Caco-2 (cell line): ENCODE results near the gene SURF2. TPM values are rescaled to one million over a fixed set of nuclear protein-coding genes. Genes with fewer than 3 reads are reported as not detected.
A peak's percentile ranks its signal among the peaks of the same experiment; 100 is the strongest.
"Not testable (repeated sequence)": the region's sequence is repeated elsewhere in the genome, so short reads cannot be mapped to it uniquely, and the experiment has no call there.

Experiments used
- BruUV-seq: library from RNA; stranded (reverse); fragments of 400-500 nt; replicated peaks from 2 replicates; lab custom pipeline; 2021; lab: Mats Ljungman, UMichigan
- CTCF ChIA-PET: fragments of 300-600 bp; sonication (Branson Sonifier 250); formaldehyde crosslinking; loops from one replicate; lab custom pipeline; 2022; ENCODE audit warnings: antibody characterized with exemption; lab: Charles Lee
- POLR2A ChIA-PET: fragments of 300-600 bp; sonication (Branson Sonifier 250); formaldehyde crosslinking; loops from one replicate; lab custom pipeline; 2022; ENCODE audit warnings: antibody characterized with exemption; lab: Charles Lee
- DNase-seq, 2 experiments: peaks; one replicate each; pipeline versions ENCODE4 v3.0.0 to v3.0.0-alpha.2; 2020 to 2022
- H3K27me3 ChIP-seq: replicated peaks from 2 replicates; pipeline ENCODE4 v1.6.0; 2011; ENCODE audit warnings: low read length; ENCODE audit not compliant: control insufficient read depth, insufficient read depth
- H3K36me3 ChIP-seq: 2 replicates; pipeline ENCODE4 v1.5.1; 2011; ENCODE audit warnings: low read length; ENCODE audit not compliant: control insufficient read depth, insufficient read depth
- H3K4me1 ChIP-seq: fragments of 250-450 bp; sonication (Bioruptor Pico); 2 replicates; pipeline ENCODE4 v1.5.1; 2020; ENCODE audit warnings: mild to moderate bottlenecking
- H3K4me3 ChIP-seq: 2 replicates; pipeline ENCODE4 v1.5.1; 2011; ENCODE audit warnings: low read depth, mild to moderate bottlenecking, control low read depth, low read length
- H3K9me3 ChIP-seq: fragments of 250-450 bp; sonication (Bioruptor Pico); 2 replicates; pipeline ENCODE4 v1.5.1; 2020; ENCODE audit warnings: mild to moderate bottlenecking, moderate library complexity
- H3K27ac Mint-ChIP-seq: one replicate; pipeline ENCODE4 v1.8.0; 2022; ENCODE audit warnings: mixed read lengths; ENCODE audit not compliant: unreplicated experiment
- H3K27me3 Mint-ChIP-seq: one replicate; pipeline ENCODE4 v1.8.0; 2022; ENCODE audit warnings: mixed read lengths; ENCODE audit not compliant: insufficient read depth, unreplicated experiment
- H3K36me3 Mint-ChIP-seq: one replicate; pipeline ENCODE4 v1.8.0; 2022; ENCODE audit warnings: mild to moderate bottlenecking, mixed read lengths; ENCODE audit not compliant: insufficient read depth, unreplicated experiment
- H3K4me1 Mint-ChIP-seq: one replicate; pipeline ENCODE4 v1.8.0; 2022; ENCODE audit warnings: low read depth, mixed read lengths; ENCODE audit not compliant: unreplicated experiment
- H3K4me3 Mint-ChIP-seq: one replicate; pipeline ENCODE4 v1.8.0; 2022; ENCODE audit warnings: mild to moderate bottlenecking, moderate library complexity, mixed read lengths; ENCODE audit not compliant: unreplicated experiment
- H3K9me3 Mint-ChIP-seq: one replicate; pipeline ENCODE4 v1.8.0; 2022; ENCODE audit warnings: mixed read lengths; ENCODE audit not compliant: unreplicated experiment
- CTCF ChIP-seq, 2 experiments: fragments of 200-600 bp in 1 of 2; IDR thresholded peaks; 1 replicate in 1 of 2; 2 replicates in 1 of 2; pipeline versions ENCODE4 v1.5.1 to v1.8.0; 2011 to 2022; ENCODE audit warnings: antibody characterized with exemption in 1 of 2, control low read depth in 1 of 2, inconsistent platforms in 1 of 2, low read depth in 1 of 2, low read length in 1 of 2, mild to moderate bottlenecking in 1 of 2, moderate library complexity in 1 of 2; ENCODE audit not compliant: insufficient read depth in 1 of 2, severe bottlenecking in 1 of 2, unreplicated experiment in 1 of 2
- intact Hi-C: fragments of 100-400 bp; cut with micrococcal nuclease; formaldehyde crosslinking; loops from one replicate; pipeline ENCODE4 v1.10.0; 2022; ENCODE audit not compliant: unreplicated experiment
- total RNA-seq: library from RNA; stranded (reverse); gene quantifications from 2 replicates; pipeline ENCODE4 v1.2.3, GENCODE V29; 2022

The SURF2 gene
- total RNA-seq, 1 experiment from 2014 or later: 34.4 TPM

- Mint-ChIP-seq H3K4me1 (no peaks in the 10 kb centered on the region), H3K36me3 (no peaks in the 10 kb centered on the region), H3K9me3 (peaks cover 20% of the 10 kb centered on the region), H3K27ac (no peak overlapping the region), H3K4me3 (no peak overlapping the region), H3K27me3 (no peaks in the 10 kb centered on the region)
- Histone ChIP-seq H3K36me3 (no peaks in the 10 kb centered on the region), H3K4me3 (no peak overlapping the region), H3K9me3 (peaks cover 9% of the 10 kb centered on the region; the same call in 1 of the 2 replicates), H3K4me1 (no peaks in the 10 kb centered on the region), H3K27me3 (no peaks in the 10 kb centered on the region)
- no TSS peak for BruUV-seq
- no peak for TF ChIP-seq CTCF (IDR thresholded peaks at IDR 0.05; ENCODE audit: insufficient read depth in 1 of 2, low read depth in 1 of 2, low read length in 1 of 2, severe bottlenecking in 1 of 2, unreplicated experiment in 1 of 2)
- CTCF ChIA-PET: interaction anchor here (0.6 kb wide), 1 partner anchor 818 kb away, joined by 3 read pairs; no protein-coding TSS in a partner anchor
- intact Hi-C loops: no loop called here
- no peak for DNase-seq
- POLR2A ChIA-PET: no interaction called here
These were observed 46.7 kb upstream of the SURF2 start for GRCh38 chr9:133309608-133310007.

- Mint-ChIP-seq H3K27me3 (no peaks in the 10 kb centered on the region), H3K36me3 (no peaks in the 10 kb centered on the region), H3K4me1 (no peaks in the 10 kb centered on the region), H3K4me3 (no peak overlapping the region), H3K27ac (no peak overlapping the region), H3K9me3 (peaks cover 6% of the 10 kb centered on the region)
- CTCF ChIA-PET: no interaction called here
- Histone ChIP-seq H3K4me3 (no peak overlapping the region), H3K4me1 (no peaks in the 10 kb centered on the region), H3K9me3 (no peaks in the 10 kb centered on the region), H3K36me3 (no peaks in the 10 kb centered on the region), H3K27me3 (no peaks in the 10 kb centered on the region)
- no peak for TF ChIP-seq CTCF (IDR thresholded peaks at IDR 0.05; ENCODE audit: insufficient read depth in 1 of 2, low read depth in 1 of 2, low read length in 1 of 2, severe bottlenecking in 1 of 2, unreplicated experiment in 1 of 2)
- POLR2A ChIA-PET: no interaction called here
- BruUV-seq: no TSS peak
- no peak for DNase-seq
- intact Hi-C loops: no loop called here
These were observed 40.4 kb upstream of the SURF2 start for GRCh38 chr9:133315997-133316396.

GRCh38 chr9:133317551-133317950 is 38.8 kb upstream of the SURF2 start:
- H3K27ac Mint-ChIP-seq, H3K27me3 Mint-ChIP-seq, intact Hi-C loops, CTCF ChIA-PET, H3K27me3 ChIP-seq, BruUV-seq, H3K4me1 Mint-ChIP-seq, POLR2A ChIA-PET, H3K9me3 Mint-ChIP-seq, H3K4me3 Mint-ChIP-seq, H3K4me1 ChIP-seq, H3K36me3 Mint-ChIP-seq, H3K36me3 ChIP-seq, H3K4me3 ChIP-seq, H3K9me3 ChIP-seq: not testable (repeated sequence)
- DNase-seq: peak in 1 of 2 experiments; percentile 12
